Lung (tissue), 12 donors: ENCODE results near the gene DDX27. TPM values are rescaled to one million over a fixed set of nuclear protein-coding genes. Genes with fewer than 3 reads are reported as not detected.
"Not testable (repeated sequence)": the region's sequence is repeated elsewhere in the genome, so short reads cannot be mapped to it uniquely, and the experiment has no call there.

Experiments
- ATAC-seq: fragments of 200-7000 bp; cut with Tn5 transposase; one replicate; pipeline ENCODE4 v1.9.1; 2020; ENCODE audit warnings: moderate number of reproducible peaks; ENCODE audit not compliant: insufficient read depth, low FRiP score
- DNase-seq, 3 donors: peaks; one replicate each; pipeline ENCODE4 v3.0.0-alpha.2; 2013 to 2017
- H3K27ac ChIP-seq, 2 donors: one replicate each; pipeline ENCODE4 v1.5.1; 2013; ENCODE audit warnings: mild to moderate bottlenecking in 2 of 2, moderate library complexity in 2 of 2, control low read depth in 1 of 2, inconsistent platforms in 1 of 2, low read depth in 1 of 2, low read length in 1 of 2
- H3K27me3 ChIP-seq, 3 donors: one replicate each; pipeline ENCODE4 v1.5.1; 2013; ENCODE audit warnings: low read length in 2 of 3; ENCODE audit not compliant: control insufficient read depth in 3 of 3, insufficient read depth in 3 of 3
- H3K36me3 ChIP-seq, 4 donors: one replicate each; pipeline ENCODE4 v1.5.1; 2013; ENCODE audit warnings: low read length in 4 of 4, mild to moderate bottlenecking in 1 of 4, moderate library complexity in 1 of 4; ENCODE audit not compliant: control insufficient read depth in 4 of 4, insufficient read depth in 4 of 4
- H3K4me1 ChIP-seq, 5 donors: one replicate each; pipeline ENCODE4 v1.5.1; 2013; ENCODE audit warnings: low read length in 5 of 5, mild to moderate bottlenecking in 2 of 5, moderate library complexity in 1 of 5; ENCODE audit not compliant: control insufficient read depth in 5 of 5, insufficient read depth in 5 of 5
- H3K4me3 ChIP-seq: one replicate; pipeline ENCODE4 v1.5.1; 2013; ENCODE audit warnings: mild to moderate bottlenecking, control low read depth, moderate library complexity
- H3K9ac ChIP-seq, 2 donors: one replicate each; pipeline ENCODE4 v1.5.1; 2013; ENCODE audit warnings: low read length in 2 of 2, control low read depth in 1 of 2; ENCODE audit not compliant: insufficient read depth in 1 of 2
- H3K9me3 ChIP-seq, 4 donors: one replicate each; pipeline ENCODE4 v1.5.1; 2013; ENCODE audit warnings: low read length in 3 of 4, mild to moderate bottlenecking in 1 of 4, moderate library complexity in 1 of 4; ENCODE audit not compliant: control insufficient read depth in 4 of 4, insufficient read depth in 3 of 4
- WGBS, 2 donors: extraction: QIAGEN DNeasy Blood & Tissue Kit; methylation state at CpG; one replicate each; pipeline ENCODE4 v1.1.7; 2013; 5-methylcytosine and 5-hydroxymethylcytosine counted together
- polyA plus RNA-seq, 2 donors: library from polyadenylated mRNA; stranded (reverse); fragments of 200-250 nt; gene quantifications; one replicate each; pipeline ENCODE4 v1.2.1, GENCODE V29; 2013
- total RNA-seq, 2 donors: library from RNA; depleted of rRNA in 1 of 2; stranded (reverse); fragments of >200 nt in 1 of 2; gene quantifications; one replicate each; pipeline ENCODE4 v1.2.1, GENCODE V29; 2014 to 2021
- TF ChIP-seq, protein P1 (sequence below): IDR thresholded peaks from 2 replicates; pipeline ENCODE4 v1.5.1; 2012; ENCODE audit warnings: mild to moderate bottlenecking; ENCODE audit errors: control extremely low read depth, extremely low read depth
- donor health status: control.
- donor health status: control.
- donor health status: Bipolar disorder and iron deficiency.
- donor health status: healthy.
- donor health status: DM: yes; HTN: yes; CAD: no.

Gene DDX27
- total and polyA plus RNA-seq, 4 donors, result 24.9 to 30.0 (median 26.1) TPM

DNA sequence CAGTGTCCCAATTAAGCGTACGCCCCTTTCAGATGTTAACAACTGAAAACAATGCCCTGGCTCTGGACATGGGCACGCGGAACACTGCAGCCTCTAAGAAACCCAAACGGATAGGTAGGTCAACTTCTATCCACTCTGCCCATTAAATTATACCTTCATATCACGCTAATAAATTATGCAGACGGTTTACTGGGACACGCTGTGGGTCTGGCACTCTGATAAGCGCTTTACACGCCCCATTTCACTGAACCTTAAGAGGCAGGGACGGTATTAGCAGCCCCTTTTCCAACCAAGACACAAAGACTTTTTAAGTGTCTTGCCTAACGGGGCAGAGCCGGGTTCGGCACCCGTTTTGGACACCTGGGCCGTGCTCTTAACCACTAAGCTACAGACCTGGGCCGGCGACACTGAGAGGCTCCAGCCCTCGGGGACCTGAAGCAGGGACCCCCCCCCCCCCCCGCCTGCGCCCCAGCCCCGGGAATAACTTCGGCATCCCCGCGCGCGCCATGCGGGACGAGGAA lies 31.8 kb upstream of the DDX27 start:
- TF ChIP-seq, protein P1, sequence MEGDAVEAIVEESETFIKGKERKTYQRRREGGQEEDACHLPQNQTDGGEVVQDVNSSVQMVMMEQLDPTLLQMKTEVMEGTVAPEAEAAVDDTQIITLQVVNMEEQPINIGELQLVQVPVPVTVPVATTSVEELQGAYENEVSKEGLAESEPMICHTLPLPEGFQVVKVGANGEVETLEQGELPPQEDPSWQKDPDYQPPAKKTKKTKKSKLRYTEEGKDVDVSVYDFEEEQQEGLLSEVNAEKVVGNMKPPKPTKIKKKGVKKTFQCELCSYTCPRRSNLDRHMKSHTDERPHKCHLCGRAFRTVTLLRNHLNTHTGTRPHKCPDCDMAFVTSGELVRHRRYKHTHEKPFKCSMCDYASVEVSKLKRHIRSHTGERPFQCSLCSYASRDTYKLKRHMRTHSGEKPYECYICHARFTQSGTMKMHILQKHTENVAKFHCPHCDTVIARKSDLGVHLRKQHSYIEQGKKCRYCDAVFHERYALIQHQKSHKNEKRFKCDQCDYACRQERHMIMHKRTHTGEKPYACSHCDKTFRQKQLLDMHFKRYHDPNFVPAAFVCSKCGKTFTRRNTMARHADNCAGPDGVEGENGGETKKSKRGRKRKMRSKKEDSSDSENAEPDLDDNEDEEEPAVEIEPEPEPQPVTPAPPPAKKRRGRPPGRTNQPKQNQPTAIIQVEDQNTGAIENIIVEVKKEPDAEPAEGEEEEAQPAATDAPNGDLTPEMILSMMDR, result no peak
- peak overlapping the region; percentile 84 to 93 for H3K27ac ChIP-seq
- H3K36me3 ChIP-seq, result no peaks in the 10 kb centered on the region
- ATAC-seq (no peak), DNase-seq (no peak)
- peak overlapping the region; percentile 85 for H3K4me3 ChIP-seq
- H3K4me1 ChIP-seq, result peaks cover 0 to 11% (median 9%) of the 10 kb centered on the region in 5 donors
- H3K9me3 ChIP-seq, result no peaks in the 10 kb centered on the region
- no peaks in the 10 kb centered on the region for H3K27me3 ChIP-seq
- H3K9ac ChIP-seq, result peak overlapping the region; percentile 31 to 76
- WGBS, 2 donors, result 1% methylated on average over 28 to 29 of the region's 29 CpGs

DNA sequence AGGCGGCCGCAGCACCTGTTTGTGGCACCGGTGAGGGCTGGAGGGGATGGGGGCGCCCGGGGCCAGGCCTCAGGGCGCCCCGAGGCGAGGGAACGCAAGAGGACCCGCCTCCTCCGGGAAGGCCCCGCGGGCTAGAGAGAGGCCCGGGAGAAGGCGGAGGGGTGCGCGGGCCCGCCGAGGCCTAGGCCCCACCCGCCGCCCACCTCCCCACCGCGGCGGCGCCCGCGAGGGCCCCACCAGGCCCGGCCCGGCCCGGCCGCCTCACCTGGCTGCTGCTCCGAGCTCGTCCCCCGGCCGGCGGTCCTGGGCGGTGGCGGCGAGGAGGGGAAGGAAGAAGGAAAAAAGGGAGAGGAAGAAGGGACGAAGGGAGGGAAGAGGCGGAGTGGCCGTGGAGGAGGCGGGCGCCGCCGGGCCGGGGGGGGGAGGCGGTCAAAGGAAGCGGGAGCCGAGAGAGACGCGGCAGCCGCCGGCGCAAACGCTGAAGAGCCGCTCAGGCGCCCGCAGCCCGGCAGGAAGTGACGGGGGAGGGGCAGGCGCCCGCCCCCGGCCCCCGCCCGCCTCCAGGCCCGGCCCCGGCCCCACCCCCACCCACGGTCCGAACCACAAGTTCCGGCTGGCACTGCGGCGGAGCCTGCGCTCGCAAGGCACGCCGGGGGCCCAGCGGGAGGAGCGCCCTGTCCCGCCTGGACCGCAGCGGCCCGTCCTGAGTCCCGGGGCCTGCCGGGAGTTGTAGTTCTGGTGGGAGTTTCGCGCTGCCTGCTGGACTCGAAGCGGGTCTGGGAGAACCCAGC lies 31.2 kb upstream of the DDX27 start, which contains the start of gene STAU1:
TSS of gene STAU1 (minus strand) at position 484 of the 791 bp plus-strand sequence. CDS start 22,133 bp downstream, outside the sequence.
- Histone ChIP-seq H3K9ac (peak within 1 kb of the TSS; percentile 31 to 76), H3K27ac (peak within 1 kb of the TSS; percentile 84 to 93), H3K4me1 (peaks cover 0 to 11% (median 9%) of the 10 kb centered on the region in 5 donors), H3K4me3 (peak within 1 kb of the TSS; percentile 85), H3K27me3 (no peaks in the 10 kb centered on the region), H3K36me3 (no peaks in the 10 kb centered on the region), H3K9me3 (no peaks in the 10 kb centered on the region)
- 0 to 1% methylated on average over 50 to 89 of the region's 89 CpGs for WGBS, 2 donors
- DNase-seq (peak; percentile 97 to 99 (median 97)), ATAC-seq (peak; percentile 99)
- TF ChIP-seq, protein P1, result no peak

DNA sequence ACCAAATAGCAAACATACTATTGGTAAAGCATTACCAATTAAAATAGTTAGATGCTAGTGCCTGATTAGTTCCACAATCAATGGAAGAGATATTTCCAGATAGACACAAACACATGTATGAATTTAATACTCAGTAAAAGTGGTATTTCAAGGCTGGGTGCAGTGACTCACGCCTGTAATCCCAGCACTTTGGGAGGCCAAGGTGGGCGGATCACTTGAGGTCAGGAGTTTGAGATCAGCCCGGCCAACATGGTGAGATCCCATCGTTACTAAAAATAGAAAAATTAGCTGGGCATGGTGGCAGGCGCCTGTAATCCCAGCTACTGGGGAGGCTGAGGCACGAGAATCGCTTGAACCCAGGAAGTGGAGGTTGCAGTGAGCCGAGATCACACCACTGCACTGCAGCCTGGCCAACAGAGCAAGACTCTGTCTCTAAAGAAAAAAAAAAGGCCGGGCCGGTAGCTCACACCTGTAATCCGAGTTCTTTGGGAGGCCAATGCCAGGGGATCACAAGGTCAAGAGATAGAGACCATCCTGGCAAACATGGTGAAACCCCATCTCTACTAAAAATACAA lies 26.2 kb upstream of the DDX27 start:
- not testable (repeated sequence) for H3K36me3 ChIP-seq, ATAC-seq, H3K9ac ChIP-seq, H3K9me3 ChIP-seq, H3K4me3 ChIP-seq, H3K27ac ChIP-seq, H3K4me1 ChIP-seq, DNase-seq, H3K27me3 ChIP-seq
- WGBS, 2 donors, result 85 to 86% methylated on average over 11 of the region's 11 CpGs

DNA sequence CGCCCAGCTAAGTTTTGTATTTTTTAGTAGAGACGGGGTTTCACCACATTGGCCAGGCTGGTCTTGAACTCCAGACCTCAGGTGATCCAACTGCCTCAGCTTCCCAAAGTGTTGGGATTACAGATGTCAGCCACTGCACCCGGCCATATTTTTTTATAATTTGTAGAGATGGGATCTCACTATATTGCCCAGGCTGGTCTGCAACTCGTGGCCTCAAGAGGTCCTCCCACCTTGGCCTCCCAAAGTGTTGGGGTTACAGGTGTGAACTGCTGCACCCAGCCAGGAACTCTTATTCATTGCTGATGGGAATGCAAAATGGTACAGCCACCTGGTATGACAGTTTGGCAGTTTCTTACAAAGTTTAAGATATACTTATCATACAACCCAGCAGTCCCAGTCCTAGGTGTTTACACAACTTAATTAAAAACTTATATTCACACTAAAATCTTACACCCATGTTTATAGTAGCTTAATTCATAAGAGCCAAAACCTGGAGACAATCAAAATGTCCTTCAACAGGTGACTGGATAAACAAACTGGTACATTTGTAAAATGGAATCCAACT lies 19.4 kb upstream of the DDX27 start:
- ATAC-seq, result no peak
- H3K4me3 ChIP-seq, result no peak overlapping the region
- no peaks in the 10 kb centered on the region for H3K36me3 ChIP-seq
- DNase-seq, result no peak
- no peaks in the 10 kb centered on the region for H3K27me3 ChIP-seq
- WGBS, 2 donors, result 93 to 94% methylated on average over 4 of the region's 4 CpGs
- no peaks in the 10 kb centered on the region for H3K4me1 ChIP-seq
- H3K9ac ChIP-seq, result no peak overlapping the region
- TF ChIP-seq, protein P1, result no peak
- no peak overlapping the region for H3K27ac ChIP-seq
- H3K9me3 ChIP-seq, result no peaks in the 10 kb centered on the region
